T-cell (primary cell): ENCODE data around the gene FLACC1. TPM values are rescaled to one million over a fixed set of nuclear protein-coding genes. Genes with fewer than 3 reads are reported as not detected.

ENCODE experiments used
- ATAC-seq, 4 experiments: fragments of 200-7000 bp in 3 of 4; fragments of 150-1000 bp in 1 of 4; cut with Tn5 transposase; replicated peaks in 1 of 4; 1 replicate in 3 of 4; 2 replicates in 1 of 4; pipeline ENCODE4 v1.10.0; 2021; ENCODE audit warnings: moderate library complexity in 3 of 4, mild to moderate bottlenecking in 2 of 4, moderate number of reproducible peaks in 1 of 4
- CTCF ChIA-PET, 2 donors: fragments of 300-600 bp; sonication (Branson Sonifier 250); formaldehyde crosslinking; loops; one replicate each; lab custom pipeline; 2022; ENCODE audit warnings: antibody characterized with exemption in 2 of 2; lab: Charles Lee
- POLR2A ChIA-PET, 2 donors: fragments of 300-600 bp; sonication (Branson Sonifier 250); formaldehyde crosslinking; loops; one replicate each; lab custom pipeline; 2022; ENCODE audit warnings: antibody characterized with exemption in 2 of 2; lab: Charles Lee
- DNase-seq, 35 experiments: peaks; one replicate each; pipeline versions ENCODE4 v3.0.0 to v3.0.0-alpha.2; 2013 to 2023
- H3K27ac ChIP-seq: one replicate; pipeline ENCODE4 v1.5.1; 2013; ENCODE audit warnings: low read length
- H3K27me3 ChIP-seq, 2 experiments: replicated peaks in 1 of 2; 1 replicate in 1 of 2; 2 replicates in 1 of 2; pipeline versions ENCODE4 v1.6.1 to v1.7.0; 2013; ENCODE audit warnings: low read length in 1 of 2, mixed read lengths in 1 of 2; ENCODE audit not compliant: control insufficient read depth in 2 of 2, insufficient read depth in 2 of 2; ENCODE audit errors: extremely low read depth in 1 of 2
- H3K36me3 ChIP-seq, 2 donors: 1 replicate in 1 of 2; 2 replicates in 1 of 2; pipeline versions ENCODE4 v1.6.1 to v1.7.0; 2013; ENCODE audit warnings: low read length in 1 of 2; ENCODE audit not compliant: control insufficient read depth in 2 of 2, insufficient read depth in 1 of 2; ENCODE audit errors: extremely low read depth in 1 of 2
- H3K4me1 ChIP-seq, 2 experiments: 1 replicate in 1 of 2; 2 replicates in 1 of 2; pipeline versions ENCODE4 v1.6.1 to v1.7.0; 2013; ENCODE audit warnings: low read length in 2 of 2, mixed read lengths in 1 of 2; ENCODE audit not compliant: insufficient read depth in 2 of 2, control insufficient read depth in 1 of 2; ENCODE audit errors: extremely low read depth in 1 of 2
- H3K4me3 ChIP-seq, 2 donors: 1 replicate in 1 of 2; 2 replicates in 1 of 2; pipeline versions ENCODE4 v1.5.1 to v1.7.0; 2013; ENCODE audit warnings: mild to moderate bottlenecking in 2 of 2, low read length in 1 of 2, moderate library complexity in 1 of 2; ENCODE audit not compliant: control insufficient read depth in 1 of 2; ENCODE audit errors: extremely low read depth in 1 of 2
- H3K9me3 ChIP-seq: 2 replicates; pipeline ENCODE4 v1.7.0; 2013
- H3K27ac Mint-ChIP-seq, 2 donors: one replicate each; pipeline ENCODE4 v1.8.0; 2020 to 2021; ENCODE audit warnings: mild to moderate bottlenecking in 2 of 2, mixed read lengths in 2 of 2
- H3K27me3 Mint-ChIP-seq, 2 donors: one replicate each; pipeline ENCODE4 v1.8.0; 2021 to 2022; ENCODE audit warnings: mixed read lengths in 2 of 2
- H3K36me3 Mint-ChIP-seq: one replicate; pipeline ENCODE4 v1.8.0; 2021; ENCODE audit warnings: mixed read lengths
- H3K4me1 Mint-ChIP-seq, 3 donors: one replicate each; pipeline ENCODE4 v1.8.0; 2020 to 2022; ENCODE audit warnings: mixed read lengths in 3 of 3, mild to moderate bottlenecking in 1 of 3
- H3K4me3 Mint-ChIP-seq, 3 donors: one replicate each; pipeline ENCODE4 v1.8.0; 2020 to 2022; ENCODE audit warnings: mild to moderate bottlenecking in 3 of 3, mixed read lengths in 3 of 3, moderate library complexity in 3 of 3
- H3K9me3 Mint-ChIP-seq, 3 donors: one replicate each; pipeline ENCODE4 v1.8.0; 2020 to 2022; ENCODE audit warnings: mixed read lengths in 3 of 3
- WGBS: methylation state at CpG from one replicate; pipeline ENCODE4 v1.1.5; 2013; ENCODE audit warnings: missing lambda C conversion rate; ENCODE audit not compliant: insufficient coverage; 5-methylcytosine and 5-hydroxymethylcytosine counted together
- total RNA-seq, 35 experiments: library from RNA in 6 of 35; stranded (reverse) in 6 of 35; fragments of 120-200 nt in 1 of 35; gene quantifications; one replicate each; pipeline versions ENCODE4 v1.2.1 to v1.2.4 and lab custom pipeline; 2013 to 2026

Gene FLACC1
- total RNA-seq, 5 donors from 2014 or later (not counting 1 experiment from before 2014, with no cell fraction given), result 5.3 to 8.4 (median 6.5) TPM

- peaks cover 31% of the 10 kb centered on the region for H3K36me3 Mint-ChIP-seq
- 47% methylated on average over 3 of the region's 15 CpGs for WGBS
- H3K9me3 Mint-ChIP-seq, result no peaks in the 10 kb centered on the region
- POLR2A ChIA-PET, result interaction anchor here in 1 of 2 donors (0.6 to 5.1 kb wide), 6 partner anchors 11 to 522 kb away, joined by 3 to 32 read pairs (median 3); partner anchors contain the start of genes ALS2 and CLK1
- Histone ChIP-seq H3K27me3 (no peaks in the 10 kb centered on the region), H3K27ac (peak overlapping the region; percentile 99), H3K36me3 (no peaks in the 10 kb centered on the region), H3K4me3 (peak overlapping the region; percentile 55 to 72), H3K9me3 (no peaks in the 10 kb centered on the region), H3K4me1 (peaks cover 57 to 66% of the 10 kb centered on the region in 2 experiments)
- no peaks in the 10 kb centered on the region for H3K27me3 Mint-ChIP-seq
- H3K4me3 Mint-ChIP-seq, result peak overlapping the region; percentile 90 to 94 (median 92)
- DNase-seq (no peak), ATAC-seq (peak in 3 of 4 experiments; percentile 21 to 24 (median 23))
- CTCF ChIA-PET, result interaction anchor here (0.6 to 7.2 kb wide), 6 partner anchors 15 to 1141 kb away, joined by 3 to 89 read pairs (median 4); no protein-coding TSS in a partner anchor
- H3K4me1 Mint-ChIP-seq, result peaks cover 73 to 88% (median 76%) of the 10 kb centered on the region in 3 donors
- H3K27ac Mint-ChIP-seq, result peak overlapping the region; percentile 99
Measured at GRCh38 chr2:201258666-201259615, 98.2 kb downstream of the FLACC1 start.

GRCh38 chr2:201257956-201258665 is 99.0 kb downstream of the FLACC1 start:
- Mint-ChIP-seq H3K27ac (peak overlapping the region; percentile 99), H3K36me3 (peaks cover 32% of the 10 kb centered on the region), H3K4me3 (peak overlapping the region; percentile 90 to 94 (median 92)), H3K4me1 (peaks cover 72 to 88% (median 77%) of the 10 kb centered on the region in 3 donors), H3K27me3 (no peaks in the 10 kb centered on the region), H3K9me3 (no peaks in the 10 kb centered on the region)
- POLR2A ChIA-PET, result interaction anchor here (0.6 to 1.0 kb wide), 4 partner anchors 12 to 149 kb away, joined by 3 to 5 read pairs (median 3); no protein-coding TSS in a partner anchor
- Histone ChIP-seq H3K9me3 (no peaks in the 10 kb centered on the region), H3K27me3 (no peaks in the 10 kb centered on the region), H3K4me3 (peak overlapping the region; percentile 55 to 72), H3K4me1 (peaks cover 55 to 73% of the 10 kb centered on the region in 2 experiments), H3K27ac (peak overlapping the region; percentile 99), H3K36me3 (no peaks in the 10 kb centered on the region)
- DNase-seq (peak; percentile 86 to 99 (median 97)), ATAC-seq (peak; percentile 74 to 78 (median 76))
- 2% methylated on average over 6 of the region's 10 CpGs for WGBS
- CTCF ChIA-PET, result interaction anchor here in 1 of 2 donors (0.6 to 1.9 kb wide), 4 partner anchors 16 to 26 kb away, joined by 3 to 10 read pairs (median 4); no protein-coding TSS in a partner anchor

GRCh38 chr2:201257381-201257955 is 99.7 kb downstream of the FLACC1 start:
- ChIA-PET CTCF (interaction anchor here in 1 of 2 donors (0.8 to 1.9 kb wide), 2 partner anchors 21 to 25 kb away, joined by 4 to 10 read pairs; no protein-coding TSS in a partner anchor), POLR2A (interaction anchor here (0.5 to 0.7 kb wide), 7 partner anchors 18 to 1763 kb away, joined by 3 to 12 read pairs (median 5); no protein-coding TSS in a partner anchor)
- peaks cover 74 to 88% (median 79%) of the 10 kb centered on the region in 3 donors for H3K4me1 Mint-ChIP-seq
- Histone ChIP-seq H3K4me3 (peak overlapping the region; percentile 55 to 72), H3K9me3 (no peaks in the 10 kb centered on the region), H3K4me1 (peaks cover 57 to 79% of the 10 kb centered on the region in 2 experiments), H3K36me3 (no peaks in the 10 kb centered on the region), H3K27me3 (no peaks in the 10 kb centered on the region), H3K27ac (peak overlapping the region; percentile 99)
- H3K27me3 Mint-ChIP-seq, result no peaks in the 10 kb centered on the region
- DNase-seq, result peak in 30 of 35 experiments; percentile 31 to 77 (median 47)
- H3K36me3 Mint-ChIP-seq, result peaks cover 28% of the 10 kb centered on the region
- H3K4me3 Mint-ChIP-seq, result peak overlapping the region; percentile 90 to 94 (median 92)
- peak; percentile 24 to 32 (median 26) for ATAC-seq
- 0% methylated on average over 3 of the region's 12 CpGs for WGBS
- peak overlapping the region; percentile 99 for H3K27ac Mint-ChIP-seq
- H3K9me3 Mint-ChIP-seq, result no peaks in the 10 kb centered on the region

- H3K27ac ChIP-seq, result peak overlapping the region; percentile 99
- H3K4me1 Mint-ChIP-seq, result peaks cover 84 to 90% (median 87%) of the 10 kb centered on the region in 3 donors
- WGBS, result no CpG with 5 or more reads among the region's 3 CpGs
Measured at GRCh38 chr2:201256082-201256481, 101.1 kb downstream of the FLACC1 start.

GRCh38 chr2:201255408-201256033 is 101.6 kb downstream of the FLACC1 start:
- Histone ChIP-seq H3K27ac (peak overlapping the region; percentile 99), H3K9me3 (no peaks in the 10 kb centered on the region), H3K4me3 (no peak overlapping the region), H3K4me1 (peaks cover 57 to 91% of the 10 kb centered on the region in 2 experiments), H3K27me3 (no peaks in the 10 kb centered on the region), H3K36me3 (no peaks in the 10 kb centered on the region)
- peaks cover 90 to 92% (median 92%) of the 10 kb centered on the region in 3 donors for H3K4me1 Mint-ChIP-seq
- no peaks in the 10 kb centered on the region for H3K27me3 Mint-ChIP-seq
- CTCF ChIA-PET, result interaction anchor here in 1 of 2 donors (0.6 to 1.2 kb wide), 5 partner anchors 10 to 164 kb away, joined by 3 to 4 read pairs (median 3); no protein-coding TSS in a partner anchor
- H3K4me3 Mint-ChIP-seq, result peak overlapping the region in 1 of 3 donors; percentile 92
- peaks cover 26% of the 10 kb centered on the region for H3K36me3 Mint-ChIP-seq
- POLR2A ChIA-PET, result interaction anchor here (0.6 to 1.0 kb wide), 3 partner anchors 22 to 1054 kb away, joined by 3 to 5 read pairs (median 4); no protein-coding TSS in a partner anchor
- DNase-seq (no peak), ATAC-seq (no peak)
- 100% methylated on average over 2 of the region's 3 CpGs for WGBS
- no peaks in the 10 kb centered on the region for H3K9me3 Mint-ChIP-seq
- H3K27ac Mint-ChIP-seq, result peak overlapping the region; percentile 99

More at GRCh38 chr2:201256082-201256481, 101.1 kb downstream of the FLACC1 start:
- no peaks in the 10 kb centered on the region for H3K9me3 ChIP-seq
- H3K27me3 Mint-ChIP-seq, result no peaks in the 10 kb centered on the region
- no peaks in the 10 kb centered on the region for H3K9me3 Mint-ChIP-seq
- DNase-seq, result no peak
- ChIA-PET CTCF (interaction anchor here in 1 of 2 donors (0.6 to 1.9 kb wide), 7 partner anchors 9 to 163 kb away, joined by 3 to 10 read pairs (median 3); no protein-coding TSS in a partner anchor), POLR2A (interaction anchor here (0.6 to 1.0 kb wide), 3 partner anchors 23 to 1053 kb away, joined by 3 to 5 read pairs (median 4); no protein-coding TSS in a partner anchor)
- H3K36me3 ChIP-seq, result no peaks in the 10 kb centered on the region
- peaks cover 24% of the 10 kb centered on the region for H3K36me3 Mint-ChIP-seq
- no peaks in the 10 kb centered on the region for H3K27me3 ChIP-seq
- H3K4me3 Mint-ChIP-seq, result peak overlapping the region in 1 of 3 donors; percentile 92
- H3K4me1 ChIP-seq, result peaks cover 57 to 92% of the 10 kb centered on the region in 2 experiments
- peak overlapping the region; percentile 99 for H3K27ac Mint-ChIP-seq
- no peak overlapping the region for H3K4me3 ChIP-seq
- no peak for ATAC-seq
